ENCODE results near the gene NADK2.

NADK2 gene

DNA sequence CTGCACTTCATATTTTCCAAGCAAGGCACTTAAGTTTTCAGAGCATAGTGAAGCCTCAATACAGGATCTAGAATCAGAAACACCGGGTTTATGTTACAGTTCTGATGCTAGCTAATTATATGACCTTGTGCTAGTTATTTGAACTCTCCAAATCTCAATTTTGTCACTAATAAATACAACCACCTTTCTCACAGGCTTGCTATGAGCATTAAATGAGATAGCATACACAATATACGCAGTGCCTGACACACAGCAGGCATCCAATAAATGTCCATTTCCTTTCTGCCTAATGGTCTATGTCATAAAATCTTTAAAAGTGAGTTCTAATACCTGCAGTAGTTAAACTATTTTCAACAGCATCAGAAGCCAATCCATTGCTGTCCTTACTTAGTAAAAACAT lies 32.9 kb downstream of the NADK2 start:
- Histone ChIP-seq H3K27ac (ENCODE audit: low read length) (no peak overlapping the region), H3K9me3 (replicated peaks; ENCODE audit: insufficient read depth, low read length) (no peaks in the 10 kb centered on the region), H3F3A (ENCODE audit: insufficient read depth, low read length) (no peaks in the 10 kb centered on the region), H3K79me2 (ENCODE audit: low read length) (no peaks in the 10 kb centered on the region), H3K36me3 (replicated peaks; ENCODE audit: insufficient read depth, low read length) (0 out of 2 replicates have a peak, but pooled peaks cover 3% of the 10 kb centered on the region), H4K20me1 (ENCODE audit: insufficient read depth, low read length) (no peaks in the 10 kb centered on the region), H3K27me3 (replicated peaks; ENCODE audit: insufficient read depth, low read length) (no peaks in the 10 kb centered on the region), H3K9me2 (replicated peaks; ENCODE audit: insufficient read depth, low read length) (no peaks in the 10 kb centered on the region), H3K4me2 (ENCODE audit: low read depth, low read length) (no peak overlapping the region), H3K4me3 (ENCODE audit: low read length) (no peak overlapping the region), H3K4me1 (ENCODE audit: low read length) (peaks cover 5% of the 10 kb centered on the region), H2AFZ (ENCODE audit: low read length) (no peak overlapping the region), H3K9ac (ENCODE audit: low read length) (no peak overlapping the region)
- no peak for TF ChIP-seq EZH2phosphoT487 (IDR thresholded peaks at IDR 0.05; ENCODE audit: low read length)
- TF ChIP-seq, protein P1, sequence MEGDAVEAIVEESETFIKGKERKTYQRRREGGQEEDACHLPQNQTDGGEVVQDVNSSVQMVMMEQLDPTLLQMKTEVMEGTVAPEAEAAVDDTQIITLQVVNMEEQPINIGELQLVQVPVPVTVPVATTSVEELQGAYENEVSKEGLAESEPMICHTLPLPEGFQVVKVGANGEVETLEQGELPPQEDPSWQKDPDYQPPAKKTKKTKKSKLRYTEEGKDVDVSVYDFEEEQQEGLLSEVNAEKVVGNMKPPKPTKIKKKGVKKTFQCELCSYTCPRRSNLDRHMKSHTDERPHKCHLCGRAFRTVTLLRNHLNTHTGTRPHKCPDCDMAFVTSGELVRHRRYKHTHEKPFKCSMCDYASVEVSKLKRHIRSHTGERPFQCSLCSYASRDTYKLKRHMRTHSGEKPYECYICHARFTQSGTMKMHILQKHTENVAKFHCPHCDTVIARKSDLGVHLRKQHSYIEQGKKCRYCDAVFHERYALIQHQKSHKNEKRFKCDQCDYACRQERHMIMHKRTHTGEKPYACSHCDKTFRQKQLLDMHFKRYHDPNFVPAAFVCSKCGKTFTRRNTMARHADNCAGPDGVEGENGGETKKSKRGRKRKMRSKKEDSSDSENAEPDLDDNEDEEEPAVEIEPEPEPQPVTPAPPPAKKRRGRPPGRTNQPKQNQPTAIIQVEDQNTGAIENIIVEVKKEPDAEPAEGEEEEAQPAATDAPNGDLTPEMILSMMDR (IDR thresholded peaks at IDR 0.05; ENCODE audit: low read length), result no peak
- TF ChIP-seq EZH2 (optimal IDR thresholded peaks at IDR 0.05; ENCODE audit: low read depth, low read length), result no peak
- no peak for DNase-seq

DNA sequence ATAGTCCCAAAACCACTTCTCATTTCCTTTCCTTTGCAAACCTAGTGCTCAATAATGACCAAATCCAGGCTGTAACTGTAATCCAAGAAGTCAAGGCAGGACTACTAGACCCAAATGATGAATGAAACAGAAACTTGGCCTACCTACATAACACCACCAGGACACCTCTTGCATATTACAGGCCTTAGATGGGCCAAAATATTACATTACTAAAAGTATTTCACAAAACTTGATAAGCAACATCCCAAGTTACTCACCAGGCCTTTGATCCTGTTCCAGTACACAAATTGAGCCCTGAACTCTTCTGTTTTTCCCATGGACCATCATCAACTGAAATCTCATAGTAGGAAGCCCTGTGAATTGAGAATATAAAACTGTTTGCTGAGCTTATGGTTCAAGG lies 34.8 kb downstream of the NADK2 start:
- Histone ChIP-seq H3K4me2 (ENCODE audit: low read depth, low read length) (no peak overlapping the region), H3K9me2 (replicated peaks; ENCODE audit: insufficient read depth, low read length) (no peaks in the 10 kb centered on the region), H3F3A (ENCODE audit: insufficient read depth, low read length) (no peaks in the 10 kb centered on the region), H3K9me3 (replicated peaks; ENCODE audit: insufficient read depth, low read length) (no peaks in the 10 kb centered on the region), H3K9ac (ENCODE audit: low read length) (no peak overlapping the region), H3K27ac (ENCODE audit: low read length) (no peak overlapping the region), H2AFZ (ENCODE audit: low read length) (no peak overlapping the region), H3K27me3 (replicated peaks; ENCODE audit: insufficient read depth, low read length) (no peaks in the 10 kb centered on the region), H3K36me3 (replicated peaks; ENCODE audit: insufficient read depth, low read length) (0 out of 2 replicates have a peak, but pooled peaks cover 3% of the 10 kb centered on the region), H3K4me3 (ENCODE audit: low read length) (no peak overlapping the region), H3K4me1 (ENCODE audit: low read length) (peaks cover 5% of the 10 kb centered on the region), H3K79me2 (ENCODE audit: low read length) (no peaks in the 10 kb centered on the region), H4K20me1 (ENCODE audit: insufficient read depth, low read length) (no peaks in the 10 kb centered on the region)
- TF ChIP-seq EZH2 (optimal IDR thresholded peaks at IDR 0.05; ENCODE audit: low read depth, low read length) (no peak), EZH2phosphoT487 (IDR thresholded peaks at IDR 0.05; ENCODE audit: low read length) (no peak)
- TF ChIP-seq, protein P1 (IDR thresholded peaks at IDR 0.05; ENCODE audit: low read length), result no peak
- no peak for DNase-seq

DNA sequence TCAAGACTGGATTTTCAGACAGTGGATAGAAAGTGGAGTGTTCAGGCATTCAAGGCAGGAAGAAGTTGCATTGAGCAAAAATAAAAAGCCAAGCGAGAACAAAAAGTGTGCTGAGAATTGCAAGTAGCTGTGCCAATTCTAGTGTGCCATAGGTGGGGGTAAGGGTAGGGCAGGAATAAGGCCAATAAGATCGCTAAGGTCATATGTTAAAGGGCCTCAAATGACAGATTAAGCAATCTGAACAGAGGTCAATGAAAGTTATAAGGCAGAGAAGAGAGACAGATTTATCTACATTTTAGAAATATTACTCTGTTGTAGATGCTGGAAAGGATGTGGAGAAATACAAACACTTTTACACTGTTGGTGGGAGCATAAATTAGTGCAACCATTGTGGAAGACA lies 36.4 kb downstream of the NADK2 start:
- Histone ChIP-seq H3K36me3 (replicated peaks; ENCODE audit: insufficient read depth, low read length) (0 out of 2 replicates have a peak, but pooled peaks cover 3% of the 10 kb centered on the region), H3K9me2 (replicated peaks; ENCODE audit: insufficient read depth, low read length) (no peaks in the 10 kb centered on the region), H3K27ac (ENCODE audit: low read length) (no peak overlapping the region), H3K4me3 (ENCODE audit: low read length) (no peak overlapping the region), H2AFZ (ENCODE audit: low read length) (no peak overlapping the region), H3F3A (ENCODE audit: insufficient read depth, low read length) (no peaks in the 10 kb centered on the region), H3K9ac (ENCODE audit: low read length) (no peak overlapping the region), H4K20me1 (ENCODE audit: insufficient read depth, low read length) (no peaks in the 10 kb centered on the region), H3K79me2 (ENCODE audit: low read length) (no peaks in the 10 kb centered on the region), H3K9me3 (replicated peaks; ENCODE audit: insufficient read depth, low read length) (no peaks in the 10 kb centered on the region), H3K4me1 (ENCODE audit: low read length) (peaks cover 5% of the 10 kb centered on the region), H3K4me2 (ENCODE audit: low read depth, low read length) (no peak overlapping the region), H3K27me3 (replicated peaks; ENCODE audit: insufficient read depth, low read length) (no peaks in the 10 kb centered on the region)
- no peak for TF ChIP-seq EZH2phosphoT487 (IDR thresholded peaks at IDR 0.05; ENCODE audit: low read length)
- TF ChIP-seq, protein P1 (IDR thresholded peaks at IDR 0.05; ENCODE audit: low read length), result no peak
- TF ChIP-seq EZH2 (optimal IDR thresholded peaks at IDR 0.05; ENCODE audit: low read depth, low read length), result no peak
- no peak for DNase-seq

All from MM.1S (cell line).